Caco-2 (cell line): ENCODE measurements around the gene AXIN1. TPM values are rescaled to one million over a fixed set of nuclear protein-coding genes. Genes with fewer than 3 reads are reported as not detected.
A peak's percentile ranks its signal among the peaks of the same experiment; 100 is the strongest.

Experiments
- BruUV-seq: library from RNA; stranded (reverse); fragments of 400-500 nt; replicated peaks from 2 replicates; lab custom pipeline; 2021; lab: Mats Ljungman, UMichigan
- CTCF ChIA-PET: fragments of 300-600 bp; sonication (Branson Sonifier 250); formaldehyde crosslinking; loops from one replicate; lab custom pipeline; 2022; ENCODE audit warnings: antibody characterized with exemption; lab: Charles Lee
- POLR2A ChIA-PET: fragments of 300-600 bp; sonication (Branson Sonifier 250); formaldehyde crosslinking; loops from one replicate; lab custom pipeline; 2022; ENCODE audit warnings: antibody characterized with exemption; lab: Charles Lee
- DNase-seq, 2 experiments: peaks; one replicate each; pipeline versions ENCODE4 v3.0.0 to v3.0.0-alpha.2; 2020 to 2022
- H3K27me3 ChIP-seq: replicated peaks from 2 replicates; pipeline ENCODE4 v1.6.0; 2011; ENCODE audit warnings: low read length; ENCODE audit not compliant: control insufficient read depth, insufficient read depth
- H3K36me3 ChIP-seq: 2 replicates; pipeline ENCODE4 v1.5.1; 2011; ENCODE audit warnings: low read length; ENCODE audit not compliant: control insufficient read depth, insufficient read depth
- H3K4me1 ChIP-seq: fragments of 250-450 bp; sonication (Bioruptor Pico); 2 replicates; pipeline ENCODE4 v1.5.1; 2020; ENCODE audit warnings: mild to moderate bottlenecking
- H3K4me3 ChIP-seq: 2 replicates; pipeline ENCODE4 v1.5.1; 2011; ENCODE audit warnings: low read depth, mild to moderate bottlenecking, control low read depth, low read length
- H3K9me3 ChIP-seq: fragments of 250-450 bp; sonication (Bioruptor Pico); 2 replicates; pipeline ENCODE4 v1.5.1; 2020; ENCODE audit warnings: mild to moderate bottlenecking, moderate library complexity
- H3K27ac Mint-ChIP-seq: one replicate; pipeline ENCODE4 v1.8.0; 2022; ENCODE audit warnings: mixed read lengths; ENCODE audit not compliant: unreplicated experiment
- H3K27me3 Mint-ChIP-seq: one replicate; pipeline ENCODE4 v1.8.0; 2022; ENCODE audit warnings: mixed read lengths; ENCODE audit not compliant: insufficient read depth, unreplicated experiment
- H3K36me3 Mint-ChIP-seq: one replicate; pipeline ENCODE4 v1.8.0; 2022; ENCODE audit warnings: mild to moderate bottlenecking, mixed read lengths; ENCODE audit not compliant: insufficient read depth, unreplicated experiment
- H3K4me1 Mint-ChIP-seq: one replicate; pipeline ENCODE4 v1.8.0; 2022; ENCODE audit warnings: low read depth, mixed read lengths; ENCODE audit not compliant: unreplicated experiment
- H3K4me3 Mint-ChIP-seq: one replicate; pipeline ENCODE4 v1.8.0; 2022; ENCODE audit warnings: mild to moderate bottlenecking, moderate library complexity, mixed read lengths; ENCODE audit not compliant: unreplicated experiment
- H3K9me3 Mint-ChIP-seq: one replicate; pipeline ENCODE4 v1.8.0; 2022; ENCODE audit warnings: mixed read lengths; ENCODE audit not compliant: unreplicated experiment
- intact Hi-C: fragments of 100-400 bp; cut with micrococcal nuclease; formaldehyde crosslinking; loops from one replicate; pipeline ENCODE4 v1.10.0; 2022; ENCODE audit not compliant: unreplicated experiment
- total RNA-seq: library from RNA; stranded (reverse); gene quantifications from 2 replicates; pipeline ENCODE4 v1.2.3, GENCODE V29; 2022
- TF ChIP-seq, protein P1 (sequence below), 2 experiments: fragments of 200-600 bp in 1 of 2; IDR thresholded peaks; 1 replicate in 1 of 2; 2 replicates in 1 of 2; pipeline versions ENCODE4 v1.5.1 to v1.8.0; 2011 to 2022; ENCODE audit warnings: antibody characterized with exemption in 1 of 2, control low read depth in 1 of 2, inconsistent platforms in 1 of 2, low read depth in 1 of 2, low read length in 1 of 2, mild to moderate bottlenecking in 1 of 2, moderate library complexity in 1 of 2; ENCODE audit not compliant: insufficient read depth in 1 of 2, severe bottlenecking in 1 of 2, unreplicated experiment in 1 of 2

AXIN1 gene
- total RNA-seq, 1 experiment from 2014 or later = 34.5 TPM

GRCh38 chr16:305916-306626 lies 46.5 kb downstream of the AXIN1 start:
- no peak overlapping the region for H3K27ac Mint-ChIP-seq
- H3K9me3 ChIP-seq = no peaks in the 10 kb centered on the region
- ChIA-PET CTCF (no interaction called here), POLR2A (no interaction called here)
- TF ChIP-seq, protein P1, sequence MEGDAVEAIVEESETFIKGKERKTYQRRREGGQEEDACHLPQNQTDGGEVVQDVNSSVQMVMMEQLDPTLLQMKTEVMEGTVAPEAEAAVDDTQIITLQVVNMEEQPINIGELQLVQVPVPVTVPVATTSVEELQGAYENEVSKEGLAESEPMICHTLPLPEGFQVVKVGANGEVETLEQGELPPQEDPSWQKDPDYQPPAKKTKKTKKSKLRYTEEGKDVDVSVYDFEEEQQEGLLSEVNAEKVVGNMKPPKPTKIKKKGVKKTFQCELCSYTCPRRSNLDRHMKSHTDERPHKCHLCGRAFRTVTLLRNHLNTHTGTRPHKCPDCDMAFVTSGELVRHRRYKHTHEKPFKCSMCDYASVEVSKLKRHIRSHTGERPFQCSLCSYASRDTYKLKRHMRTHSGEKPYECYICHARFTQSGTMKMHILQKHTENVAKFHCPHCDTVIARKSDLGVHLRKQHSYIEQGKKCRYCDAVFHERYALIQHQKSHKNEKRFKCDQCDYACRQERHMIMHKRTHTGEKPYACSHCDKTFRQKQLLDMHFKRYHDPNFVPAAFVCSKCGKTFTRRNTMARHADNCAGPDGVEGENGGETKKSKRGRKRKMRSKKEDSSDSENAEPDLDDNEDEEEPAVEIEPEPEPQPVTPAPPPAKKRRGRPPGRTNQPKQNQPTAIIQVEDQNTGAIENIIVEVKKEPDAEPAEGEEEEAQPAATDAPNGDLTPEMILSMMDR (IDR thresholded peaks at IDR 0.05; ENCODE audit: insufficient read depth in 1 of 2, low read depth in 1 of 2, low read length in 1 of 2, severe bottlenecking in 1 of 2, unreplicated experiment in 1 of 2) = no peak
- no peaks in the 10 kb centered on the region for H3K9me3 Mint-ChIP-seq
- no peak for DNase-seq
- H3K4me1 ChIP-seq = no peaks in the 10 kb centered on the region
- intact Hi-C loops = no loop called here
- H3K36me3 ChIP-seq = peaks cover 1% of the 10 kb centered on the region
- H3K4me1 Mint-ChIP-seq = no peaks in the 10 kb centered on the region
- BruUV-seq = no TSS peak
- H3K27me3 ChIP-seq = no peaks in the 10 kb centered on the region
- H3K4me3 Mint-ChIP-seq = no peak overlapping the region
- H3K36me3 Mint-ChIP-seq = peaks cover 30% of the 10 kb centered on the region
- no peak overlapping the region for H3K4me3 ChIP-seq
- no peaks in the 10 kb centered on the region for H3K27me3 Mint-ChIP-seq

- Mint-ChIP-seq H3K27ac (no peak overlapping the region), H3K4me1 (no peaks in the 10 kb centered on the region), H3K9me3 (no peaks in the 10 kb centered on the region), H3K27me3 (no peaks in the 10 kb centered on the region), H3K36me3 (peaks cover 27% of the 10 kb centered on the region), H3K4me3 (no peak overlapping the region)
- Histone ChIP-seq H3K4me3 (no peak overlapping the region), H3K36me3 (peaks cover 1% of the 10 kb centered on the region), H3K9me3 (no peaks in the 10 kb centered on the region), H3K4me1 (no peaks in the 10 kb centered on the region), H3K27me3 (no peaks in the 10 kb centered on the region)
- BruUV-seq = no TSS peak
- ChIA-PET POLR2A (no interaction called here), CTCF (no interaction called here)
- intact Hi-C loops = loop anchor here (1.0 kb wide), 1 partner anchor 58 kb away; no protein-coding TSS in a partner anchor
- peak in 1 of 2 experiments; percentile 36 for DNase-seq
- TF ChIP-seq, protein P1 (IDR thresholded peaks at IDR 0.05; ENCODE audit: insufficient read depth in 1 of 2, low read depth in 1 of 2, low read length in 1 of 2, severe bottlenecking in 1 of 2, unreplicated experiment in 1 of 2) = peak in 1 of 2 experiments; percentile 33
These were observed 48.6 kb downstream of the AXIN1 start for GRCh38 chr16:303760-304505.

DNA sequence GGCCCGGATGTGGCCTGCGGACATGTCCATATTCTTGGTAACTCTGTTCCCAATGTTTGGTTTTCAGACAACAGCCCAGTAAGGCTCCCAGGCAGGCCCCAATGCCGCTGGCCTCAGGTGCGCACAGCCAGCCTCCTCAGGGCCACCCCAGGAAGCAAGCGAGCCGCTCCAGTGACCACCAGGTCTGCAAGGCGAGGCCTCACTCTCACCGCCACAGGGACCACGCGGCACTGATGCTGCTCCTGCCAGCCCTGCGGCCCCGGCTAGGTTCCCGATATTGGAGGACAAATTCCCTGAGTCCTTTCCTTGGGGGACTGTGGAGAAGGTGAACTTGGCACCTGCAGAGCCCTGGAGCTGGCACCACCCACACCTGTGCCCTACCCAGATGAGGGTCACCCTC lies 50.6 kb downstream of the AXIN1 start:
- H3K4me3 ChIP-seq = no peak overlapping the region
- no peaks in the 10 kb centered on the region for H3K27me3 Mint-ChIP-seq
- H3K27ac Mint-ChIP-seq = no peak overlapping the region
- TF ChIP-seq, protein P1 (IDR thresholded peaks at IDR 0.05; ENCODE audit: insufficient read depth in 1 of 2, low read depth in 1 of 2, low read length in 1 of 2, severe bottlenecking in 1 of 2, unreplicated experiment in 1 of 2) = no peak
- DNase-seq = no peak
- H3K27me3 ChIP-seq = no peaks in the 10 kb centered on the region
- POLR2A ChIA-PET = no interaction called here
- H3K9me3 ChIP-seq = no peaks in the 10 kb centered on the region
- H3K9me3 Mint-ChIP-seq = no peaks in the 10 kb centered on the region
- H3K4me3 Mint-ChIP-seq = no peak overlapping the region
- H3K4me1 Mint-ChIP-seq = no peaks in the 10 kb centered on the region
- BruUV-seq = no TSS peak
- intact Hi-C loops = no loop called here
- CTCF ChIA-PET = interaction anchor here (0.8 kb wide), 1 partner anchor 51 kb away, joined by 3 read pairs; no protein-coding TSS in a partner anchor
- H3K36me3 Mint-ChIP-seq = peaks cover 26% of the 10 kb centered on the region
- no peaks in the 10 kb centered on the region; the same call in 1 of the 2 replicates for H3K36me3 ChIP-seq
- no peaks in the 10 kb centered on the region for H3K4me1 ChIP-seq
